ENCODE data around the gene DIS3L2.
"Not testable (repeated sequence)": the region's sequence is repeated elsewhere in the genome, so short reads cannot be mapped to it uniquely, and the experiment has no call there.

The DIS3L2 gene

GRCh38 chr2:232018181-232018580 is 56.7 kb downstream of the DIS3L2 start:
- no peak for DNase-seq

DNA sequence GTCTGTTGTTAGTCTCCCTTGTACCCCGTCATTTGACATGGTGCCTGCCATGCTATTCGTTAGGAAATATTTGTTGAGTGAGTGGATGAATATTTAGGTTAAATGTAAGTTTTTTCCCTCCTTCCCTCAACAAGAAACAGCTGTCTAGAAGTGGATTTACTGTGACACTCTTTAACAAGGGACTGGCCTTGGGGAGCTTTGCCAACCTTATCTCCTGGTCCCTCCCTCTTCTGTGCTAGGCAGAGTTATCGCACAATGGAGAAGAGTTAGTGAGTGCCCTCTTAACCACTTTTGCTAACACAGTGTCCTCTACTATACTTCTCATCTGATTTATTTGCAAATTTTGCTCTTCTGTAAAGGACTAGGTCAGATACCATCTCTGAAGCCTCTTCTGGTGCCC is 61.2 kb downstream of the DIS3L2 start:
- no peak for DNase-seq

- DNase-seq = no peak
These were observed 61.9 kb downstream of the DIS3L2 start for GRCh38 chr2:232023426-232023825.

DNA sequence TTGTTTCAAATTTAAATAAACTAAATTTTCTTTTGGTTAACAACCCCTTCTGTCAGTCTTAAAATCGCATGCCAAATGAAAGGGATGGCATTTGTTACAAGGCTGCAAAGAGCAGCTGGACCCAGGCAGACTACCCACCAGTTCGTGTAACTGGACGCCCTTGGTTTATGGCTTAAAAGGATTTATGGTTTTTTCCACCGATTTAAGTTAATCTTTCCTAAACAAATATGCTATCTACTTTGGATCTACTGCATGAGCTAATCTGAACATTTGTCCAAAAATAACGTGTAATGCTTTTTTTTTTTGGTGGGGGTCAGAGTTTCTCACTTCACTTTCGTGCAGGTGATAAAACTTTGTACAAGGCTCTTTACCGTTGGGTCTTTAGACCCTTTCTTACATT is 62.9 kb downstream of the DIS3L2 start:
- no peak for DNase-seq

DNA sequence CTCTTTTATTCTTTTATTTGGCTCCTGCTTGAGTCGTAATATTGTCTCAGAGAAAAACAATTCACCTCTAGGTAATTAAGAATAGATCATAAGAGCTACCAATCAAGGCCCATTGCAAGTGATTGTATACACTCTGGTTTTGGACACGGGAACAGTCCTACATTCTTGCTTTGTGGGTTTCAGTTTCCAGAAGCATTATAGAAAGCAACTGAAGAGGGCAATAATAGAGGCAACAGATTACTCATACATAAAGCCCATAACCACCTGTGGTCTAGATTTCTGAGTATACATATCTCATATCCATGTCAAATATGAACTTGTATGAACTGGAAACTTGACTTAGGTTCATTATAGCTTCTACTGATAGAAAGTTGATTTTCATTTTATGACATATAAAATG is 65.4 kb downstream of the DIS3L2 start:
- no peak for DNase-seq

DNA sequence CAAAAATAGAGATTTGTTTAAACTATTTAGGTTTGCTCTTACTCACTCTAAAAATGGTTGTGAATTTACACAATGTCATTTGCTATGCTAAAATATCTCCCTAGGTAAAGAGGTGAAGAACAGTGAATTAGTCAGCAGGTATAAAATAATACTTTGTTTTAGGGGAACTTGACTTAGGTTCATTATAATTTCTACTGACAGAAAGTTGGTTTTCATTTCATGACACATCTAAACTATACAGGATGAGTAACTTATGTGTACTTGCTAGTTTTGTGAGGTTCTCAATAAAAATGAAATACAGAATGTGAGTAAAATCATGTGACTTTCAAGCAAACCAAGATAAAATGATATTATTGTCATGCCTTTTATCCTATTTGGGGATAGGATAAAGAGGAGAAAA is 66.0 kb downstream of the DIS3L2 start:
- no peak for DNase-seq

- DNase-seq = no peak
These were observed 66.6 kb downstream of the DIS3L2 start for GRCh38 chr2:232028071-232028470.

GRCh38 chr2:232028631-232029030 is 67.1 kb downstream of the DIS3L2 start:
- no peak for DNase-seq

- DNase-seq = no peak
These were observed 67.8 kb downstream of the DIS3L2 start for GRCh38 chr2:232029346-232029745.

DNA sequence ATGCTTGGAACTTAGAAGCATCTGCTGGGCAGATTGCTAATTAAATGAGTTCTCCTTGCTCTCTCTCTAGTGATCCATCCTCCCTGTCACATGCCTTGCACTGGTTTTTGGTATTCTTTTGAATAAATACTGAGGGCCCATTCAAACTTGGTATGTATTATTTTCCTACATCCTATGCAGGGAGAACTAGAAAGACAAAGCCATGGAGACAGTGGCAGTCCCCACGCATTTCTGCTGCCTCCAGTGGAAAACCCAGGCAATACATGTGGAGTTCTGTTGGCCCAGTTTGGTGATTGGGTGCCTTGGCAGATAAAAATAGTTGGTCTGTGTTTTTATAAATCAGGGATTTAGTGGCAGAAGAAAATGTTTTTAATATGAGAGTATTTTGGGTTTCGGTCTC is 68.7 kb downstream of the DIS3L2 start:
- DNase-seq = no peak

GRCh38 chr2:232035292-232035691 is 73.8 kb downstream of the DIS3L2 start:
- DNase-seq = not testable (repeated sequence)

DNA sequence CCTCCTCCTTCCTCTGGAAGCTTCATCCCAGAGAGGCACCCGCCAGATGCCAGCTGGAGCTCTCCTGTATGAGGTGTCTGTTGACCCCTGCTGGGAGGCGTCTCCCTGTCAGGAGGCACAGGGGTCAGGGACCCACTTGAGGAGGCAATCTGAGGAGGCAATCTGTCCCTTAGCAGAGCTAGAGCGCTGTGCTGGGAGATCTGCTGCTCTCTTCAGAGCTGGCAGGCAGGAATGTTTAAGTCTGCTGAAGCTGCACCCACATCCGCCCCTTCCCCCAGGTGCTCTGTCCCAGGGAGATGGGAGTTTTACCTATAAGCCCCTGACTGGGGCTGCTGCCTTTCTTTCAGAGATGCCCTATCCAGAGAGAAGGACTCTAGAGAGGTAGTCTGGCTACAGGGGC is 75.4 kb downstream of the DIS3L2 start:
- not testable (repeated sequence) for DNase-seq

GRCh38 chr2:232038251-232038880 is 76.9 kb downstream of the DIS3L2 start:
- no peak for DNase-seq

DNA sequence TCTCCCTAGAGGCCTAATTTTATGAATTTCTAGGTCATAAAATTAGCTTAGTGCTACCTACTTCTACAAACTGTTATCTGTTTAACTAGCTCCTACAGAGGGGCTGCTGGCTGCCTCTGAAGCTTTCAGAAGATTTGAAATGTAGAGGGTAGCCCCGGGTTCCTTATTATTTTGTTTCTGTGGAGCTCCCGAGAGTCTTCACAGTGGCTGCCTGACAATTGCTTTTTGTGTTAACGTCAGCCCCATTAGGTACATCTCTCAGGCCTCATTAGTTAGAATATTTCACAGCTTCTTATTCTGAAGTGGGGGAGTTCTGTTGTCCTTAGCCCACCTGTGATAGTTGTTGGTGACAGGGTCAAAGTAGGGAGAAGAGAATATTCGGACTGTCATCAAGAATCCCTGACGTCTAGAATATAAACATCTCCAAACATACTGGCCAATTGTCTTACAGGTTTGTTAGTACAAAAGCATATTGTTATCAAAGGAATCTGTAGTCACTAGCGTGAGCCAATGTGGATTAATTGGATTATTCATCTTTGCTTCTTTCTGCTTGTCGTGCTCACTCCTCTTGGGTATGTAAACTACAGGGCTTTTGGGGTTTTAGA is 77.5 kb downstream of the DIS3L2 start:
- no peak for DNase-seq

GRCh38 chr2:232042911-232043574 is 81.5 kb downstream of the DIS3L2 start:
- no peak for DNase-seq

DNA sequence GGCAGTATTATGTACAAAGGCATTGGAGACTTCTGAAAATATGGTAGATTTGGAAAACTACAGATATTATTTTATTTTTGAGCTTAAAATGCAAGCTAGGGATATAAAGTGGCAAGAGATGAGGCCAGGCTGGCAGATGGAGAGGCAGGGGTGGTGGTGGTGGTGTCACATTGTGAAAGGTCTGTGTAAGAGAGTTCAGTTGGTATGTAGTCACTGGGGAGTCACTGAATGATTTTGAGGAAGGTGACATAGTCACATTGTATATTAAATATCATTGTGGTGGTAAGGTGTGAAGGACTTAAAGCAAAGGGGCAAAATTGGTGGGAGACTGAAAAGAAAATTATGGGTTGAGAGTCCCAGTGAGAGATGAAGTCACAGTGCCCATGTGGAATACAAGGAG is 82.5 kb downstream of the DIS3L2 start:
- DNase-seq = no peak

GRCh38 chr2:232049350-232049749 is 87.8 kb downstream of the DIS3L2 start:
- no peak for DNase-seq

DNA sequence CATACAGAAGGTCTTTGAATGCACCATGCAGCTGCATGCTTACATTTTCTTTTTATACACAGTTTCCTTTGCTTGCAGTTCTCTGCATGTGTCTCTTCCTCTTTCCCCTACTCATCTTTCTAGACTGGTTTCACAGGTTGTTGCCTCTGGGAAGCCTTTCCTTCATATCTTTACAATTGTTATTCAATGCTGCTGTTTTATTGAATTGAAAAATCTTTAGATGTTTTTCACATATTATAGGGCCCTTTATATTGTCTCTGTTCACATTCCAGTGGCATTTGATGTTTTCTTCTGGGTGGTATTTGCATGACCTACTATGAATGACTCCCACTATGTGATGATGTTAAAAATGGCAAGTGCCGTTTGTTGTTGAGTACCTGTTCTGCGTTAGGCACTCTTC is 91.1 kb downstream of the DIS3L2 start:
- DNase-seq = no peak

- DNase-seq = no peak
These were observed 92.3 kb downstream of the DIS3L2 start for GRCh38 chr2:232053777-232054176.

- no peak for DNase-seq
These were observed 96.8 kb downstream of the DIS3L2 start for GRCh38 chr2:232058063-232058877.

DNA sequence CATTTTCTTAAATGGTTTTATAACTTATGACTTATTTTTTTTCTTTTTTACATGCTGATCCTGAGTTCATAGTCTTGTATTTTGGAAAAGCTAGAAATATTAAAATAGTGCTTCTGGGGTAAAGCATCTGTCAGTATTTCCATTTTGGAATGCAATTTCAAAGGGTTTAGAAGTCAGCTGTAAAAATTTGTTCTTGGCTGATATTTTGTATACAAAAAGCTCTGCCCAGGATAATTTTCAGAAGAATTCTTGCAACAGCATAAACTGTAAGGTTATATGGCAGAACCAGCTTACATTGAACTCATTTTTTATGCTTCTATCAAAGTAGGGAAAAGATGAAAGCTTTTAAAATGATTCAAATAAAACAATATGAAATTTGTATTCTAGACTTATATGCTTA is 97.4 kb downstream of the DIS3L2 start:
- no peak for DNase-seq

DNA sequence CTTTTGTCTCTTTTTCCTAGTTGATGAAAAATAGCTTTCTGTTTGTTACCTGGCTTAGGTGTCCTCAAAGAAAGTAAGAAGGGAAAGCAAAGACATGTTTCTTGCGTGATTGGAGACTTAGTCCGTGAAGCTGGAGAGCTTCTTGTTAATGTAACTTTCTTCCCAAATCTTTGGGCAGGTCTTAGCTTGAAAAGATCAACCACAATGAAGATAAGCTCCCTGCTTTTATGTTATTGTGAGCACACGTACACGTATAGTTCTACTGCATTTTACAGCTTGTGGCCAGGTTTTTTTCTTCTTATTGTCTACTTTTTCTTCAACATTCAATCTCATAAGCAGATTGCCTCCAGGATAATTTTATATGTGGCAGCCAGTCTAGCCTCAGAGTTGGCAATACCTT is 99.8 kb downstream of the DIS3L2 start:
- no peak for DNase-seq

DNA sequence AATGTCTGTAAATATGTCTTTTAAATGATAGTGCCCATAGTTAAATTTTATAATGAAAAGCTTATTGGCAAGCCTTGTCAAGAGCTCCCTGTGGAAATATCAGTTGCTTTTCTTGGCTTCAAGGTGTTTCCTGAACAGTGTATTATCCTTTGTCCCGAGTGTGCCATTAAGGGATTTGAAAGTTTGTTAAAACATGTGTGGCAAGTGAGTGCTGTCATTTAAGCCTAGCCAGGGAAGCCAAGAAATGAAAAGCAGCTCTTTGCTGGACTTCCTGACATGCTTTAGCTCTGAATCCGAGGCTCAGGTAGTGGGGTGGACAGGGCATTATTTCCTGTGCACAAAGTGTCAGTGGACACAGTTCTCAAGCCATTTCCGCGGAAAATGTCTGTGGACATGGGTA is 111.5 kb downstream of the DIS3L2 start:
- no peak for DNase-seq

DNA sequence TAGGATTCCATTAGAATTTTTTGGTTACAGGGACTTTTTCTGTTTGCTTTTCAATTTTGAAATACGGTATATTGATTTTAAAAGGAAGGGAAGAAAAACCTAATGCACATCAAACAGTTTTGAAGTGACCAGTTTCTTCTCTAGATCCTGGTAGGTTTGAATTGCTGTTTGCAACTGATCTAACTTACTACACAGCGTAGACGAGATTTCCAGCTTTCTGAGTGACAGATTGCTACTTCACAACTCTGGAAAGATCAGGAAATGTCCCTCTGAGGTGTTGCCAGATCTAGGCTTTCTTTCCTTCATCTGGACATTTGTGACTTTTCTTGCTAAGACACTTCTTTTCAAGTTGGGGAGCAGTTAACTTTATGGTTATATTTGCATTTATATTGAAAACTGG is 112.2 kb downstream of the DIS3L2 start:
- DNase-seq = no peak
